ENCODE data around the gene ZNF804A.

DNA sequence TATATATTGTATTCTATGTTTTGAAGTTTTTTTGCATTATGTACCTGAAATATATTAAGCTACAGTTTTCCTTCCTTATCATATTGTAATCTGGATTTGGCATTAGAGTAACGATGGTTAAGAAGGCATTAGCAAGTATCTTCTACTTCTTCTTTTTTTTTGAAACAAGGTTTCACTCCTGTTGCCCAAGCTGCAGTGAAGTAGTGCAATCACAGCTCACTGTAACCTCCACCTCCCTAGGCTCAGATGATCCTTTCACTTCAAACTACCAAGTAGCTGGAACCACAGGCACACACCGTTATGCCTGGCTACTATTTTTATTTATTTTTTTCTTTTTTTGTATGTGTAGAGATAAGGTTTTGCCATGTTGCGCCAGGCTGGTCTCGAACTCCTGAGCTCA, 201.1 kb downstream of the ZNF804A start:
- no peak for TF ChIP-seq POLR2A (IDR thresholded peaks at IDR 0.05; ENCODE audit: low read depth, low read length)
- TF ChIP-seq TAF1 (IDR thresholded peaks at IDR 0.05; ENCODE audit: borderline replicate concordance, low read depth, low read length), result no peak
- no peak for TF ChIP-seq POLR2AphosphoS5 (IDR thresholded peaks at IDR 0.05; ENCODE audit: low read depth, low read length)
